Measurements from ENCODE around the gene OXTR. TPM values are rescaled to one million over a fixed set of nuclear protein-coding genes. Genes with fewer than 3 reads are reported as not detected.

Gene OXTR
- 0.16 TPM for total RNA-seq

DNA sequence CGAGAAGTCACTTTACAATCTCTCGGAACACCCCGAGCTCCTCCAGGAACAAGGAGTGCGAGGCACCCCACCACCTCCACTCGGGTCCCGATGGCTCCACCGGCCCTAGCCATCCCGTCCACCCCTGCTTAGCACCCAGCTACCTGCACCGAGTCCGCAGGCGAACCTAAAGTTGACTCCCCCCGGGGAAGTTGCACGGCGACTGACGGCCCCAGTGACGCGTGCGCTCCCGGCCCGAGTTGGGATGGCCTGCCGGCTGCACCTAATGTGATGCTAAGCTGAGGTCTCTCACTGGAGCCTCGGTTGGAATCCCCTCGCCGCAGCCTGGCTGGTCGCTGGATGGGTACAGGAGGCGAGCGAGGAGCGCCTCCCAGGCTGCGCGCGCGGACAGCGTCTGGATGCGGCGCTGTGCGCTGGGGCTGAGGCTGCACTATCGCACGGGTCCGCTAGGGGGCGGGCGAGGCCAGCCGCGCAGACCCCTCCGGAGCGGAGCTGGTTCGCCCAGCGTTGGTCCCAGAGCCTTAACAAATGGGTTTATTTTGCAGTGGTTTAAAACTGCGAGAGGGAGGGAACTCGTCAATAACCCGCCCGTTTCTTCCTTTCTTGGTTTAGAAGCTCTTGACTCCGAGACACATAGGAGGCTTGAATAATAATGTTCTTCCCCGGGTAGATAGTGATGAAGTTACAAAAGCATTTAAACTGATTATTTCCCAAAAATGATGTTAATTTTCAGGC is at the start of gene OXTR:
TSS of gene OXTR (minus strand) at position 526 of the 735 bp plus-strand sequence. CDS start 1,426 bp downstream, outside the sequence.
- ATAC-seq, result peak; percentile 90

DNA sequence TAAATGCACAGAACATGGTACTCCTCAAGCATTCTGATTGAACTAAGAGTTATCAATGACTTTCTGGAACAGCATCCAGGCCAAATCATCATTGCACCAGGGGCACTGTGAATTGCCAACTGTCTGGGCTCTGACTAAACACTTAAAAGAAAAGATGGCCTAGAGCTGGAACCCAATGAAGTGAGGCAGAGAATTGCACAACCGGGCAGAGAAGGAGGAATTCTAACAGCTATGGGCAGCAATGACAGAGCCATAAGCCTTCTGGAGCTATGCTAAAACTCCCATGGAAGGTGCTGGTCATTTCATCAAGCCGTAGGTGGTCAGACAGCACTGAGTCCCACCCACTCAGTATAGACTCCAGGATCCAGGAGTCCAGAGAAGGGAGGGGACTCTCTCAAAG is 48.1 kb upstream of the OXTR start:
- no peak for ATAC-seq

DNA sequence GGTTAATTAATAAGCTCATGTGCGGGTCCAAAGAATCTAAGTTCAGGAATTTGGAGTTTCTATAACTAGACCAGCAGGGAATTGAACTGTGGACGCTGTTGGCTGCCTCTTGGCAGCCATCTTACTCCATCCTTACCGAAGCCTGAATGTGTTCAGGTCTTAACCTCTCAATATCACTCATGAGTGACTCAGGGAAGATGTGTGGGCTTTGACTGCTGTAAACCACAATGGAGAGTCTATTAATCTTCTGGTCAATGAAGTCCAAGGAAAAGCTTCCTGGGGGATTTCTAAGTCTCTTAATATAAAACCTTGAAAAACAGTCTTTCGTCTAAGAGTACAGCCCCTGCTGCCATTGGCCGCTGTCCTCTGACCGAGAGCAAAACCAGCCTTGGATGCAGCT is 46.7 kb upstream of the OXTR start:
- no peak for ATAC-seq

DNA sequence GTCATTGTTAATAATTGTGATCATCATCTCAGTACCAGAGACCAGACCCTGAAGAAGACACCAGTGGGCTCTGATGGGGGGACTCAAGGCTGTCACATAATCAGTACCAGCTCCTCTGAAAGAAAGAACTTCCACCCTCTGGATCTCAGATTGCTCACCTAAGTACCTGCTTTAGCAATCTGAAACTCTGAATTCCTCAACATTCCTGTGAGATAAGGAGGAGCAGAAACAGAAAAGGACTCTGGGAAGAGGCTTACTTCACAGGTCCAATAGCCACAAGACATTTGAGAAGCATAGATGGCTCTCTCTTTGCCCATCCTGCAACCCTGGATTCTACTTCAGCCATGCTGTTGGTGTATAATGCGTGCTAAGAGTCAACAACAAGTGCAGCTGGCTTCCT is 44.0 kb upstream of the OXTR start:
- no peak for ATAC-seq

DNA sequence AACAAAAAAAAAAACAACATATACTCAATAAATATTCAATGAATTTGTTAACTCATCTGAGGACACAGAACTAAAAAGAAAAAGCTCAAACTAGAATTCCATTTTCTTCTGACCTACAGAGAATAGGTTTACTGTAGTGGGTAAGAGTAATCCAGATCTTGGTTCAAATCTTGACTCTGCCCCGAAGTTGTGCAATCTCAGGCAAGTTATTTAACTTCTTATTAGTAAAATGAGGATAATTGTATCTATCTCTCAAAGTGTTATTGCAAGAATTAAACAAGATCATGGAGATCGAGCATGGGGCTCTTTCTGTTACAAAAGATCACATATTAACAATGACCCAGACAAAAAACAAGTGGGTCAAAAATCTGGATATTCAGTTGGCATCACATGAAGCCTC is 41.1 kb upstream of the OXTR start:
- ATAC-seq, result no peak

DNA sequence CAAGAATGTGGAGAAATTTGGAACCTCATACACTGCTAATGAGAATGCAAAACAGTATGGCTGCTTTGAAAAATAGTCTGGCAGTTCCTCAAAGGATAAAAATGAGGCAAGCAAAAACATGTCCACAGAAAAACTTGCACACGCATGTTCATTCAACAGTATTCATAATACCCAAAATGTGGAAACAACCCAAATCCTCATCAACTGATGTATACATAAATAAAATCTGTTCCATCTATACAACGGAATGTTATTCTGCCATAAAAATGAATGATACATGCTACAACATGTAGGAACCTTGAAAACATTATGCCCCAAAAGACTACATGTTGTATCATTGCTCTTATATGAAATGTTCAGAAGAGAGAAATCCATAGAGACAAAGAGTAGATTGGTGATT is 36.4 kb upstream of the OXTR start:
- ATAC-seq, result no peak

DNA sequence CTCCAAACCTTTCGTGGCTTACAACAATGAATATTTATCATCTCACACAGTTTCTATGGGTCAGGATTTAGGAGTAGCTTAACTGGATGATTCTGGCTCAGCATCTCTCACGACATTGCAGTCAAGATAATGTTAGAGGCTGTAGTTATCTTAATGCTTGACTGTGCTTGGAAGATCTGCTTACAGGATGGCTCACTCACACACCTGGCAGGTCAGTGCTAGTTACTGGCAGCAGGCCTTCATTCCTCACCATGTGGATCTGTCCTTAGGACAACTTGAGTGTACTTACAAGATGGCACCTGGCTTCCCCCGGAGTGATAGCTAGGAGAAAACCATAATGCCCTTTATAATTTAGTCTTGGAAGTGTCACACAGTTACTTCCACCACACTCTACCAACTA is 32.8 kb upstream of the OXTR start:
- no peak for ATAC-seq

DNA sequence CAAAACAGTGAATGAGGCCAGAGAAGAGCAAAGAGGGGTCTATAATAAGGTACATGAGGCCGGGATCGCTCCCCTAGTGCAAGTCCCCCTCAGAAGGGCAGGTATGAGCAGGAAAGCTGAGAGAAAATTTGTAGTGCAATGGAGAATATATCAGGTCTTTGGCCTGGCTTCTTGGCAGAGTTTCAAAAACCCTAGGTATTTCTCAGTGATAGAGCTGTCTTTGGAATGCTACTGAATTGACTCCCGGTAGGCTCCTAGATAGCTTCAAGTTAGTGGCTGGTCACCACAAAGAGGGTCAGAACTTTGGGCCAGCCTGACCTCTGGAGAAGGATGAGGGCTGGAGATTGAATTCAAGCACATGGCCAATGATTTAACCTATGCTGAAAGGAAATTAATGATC is 30.6 kb upstream of the OXTR start:
- no peak for ATAC-seq

DNA sequence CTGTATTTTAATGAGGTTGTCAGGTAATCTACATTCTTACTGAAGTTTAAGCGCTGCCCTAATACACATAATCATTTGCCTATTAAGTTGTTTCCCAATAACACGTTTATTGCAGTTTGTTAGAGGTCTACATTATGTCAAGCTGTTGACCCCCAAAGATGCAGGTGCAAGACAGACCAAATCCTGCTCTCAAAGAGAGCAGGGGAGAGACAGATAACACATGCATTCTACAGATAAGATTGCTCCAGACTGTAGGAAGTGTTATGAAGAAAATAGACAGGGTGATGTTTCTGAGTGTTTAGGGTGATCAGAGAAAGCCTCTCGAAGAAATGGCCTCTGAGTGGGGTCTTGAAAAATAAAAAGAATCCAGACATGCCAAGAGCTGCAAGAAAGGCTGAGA is 24.8 kb upstream of the OXTR start:
- no peak for ATAC-seq

DNA sequence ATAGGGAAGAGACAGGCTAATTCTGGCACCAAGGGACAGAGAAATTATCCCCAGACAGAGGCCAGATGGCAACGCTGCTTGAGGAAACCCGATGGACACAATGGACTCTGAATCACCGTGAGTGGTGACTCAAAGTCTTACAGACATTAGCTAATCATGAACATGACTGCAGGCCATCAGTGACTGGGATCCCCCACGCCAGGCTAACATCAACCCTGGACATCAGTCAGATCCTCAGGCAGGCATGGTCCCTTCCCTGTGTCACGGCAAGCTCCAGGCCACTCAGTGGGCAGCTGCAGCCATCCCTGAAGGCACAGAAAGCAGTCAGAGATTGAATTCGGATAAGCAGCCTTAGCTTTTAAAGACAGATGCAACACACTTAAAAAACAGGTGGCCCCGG is 23.8 kb upstream of the OXTR start:
- ATAC-seq, result no peak

DNA sequence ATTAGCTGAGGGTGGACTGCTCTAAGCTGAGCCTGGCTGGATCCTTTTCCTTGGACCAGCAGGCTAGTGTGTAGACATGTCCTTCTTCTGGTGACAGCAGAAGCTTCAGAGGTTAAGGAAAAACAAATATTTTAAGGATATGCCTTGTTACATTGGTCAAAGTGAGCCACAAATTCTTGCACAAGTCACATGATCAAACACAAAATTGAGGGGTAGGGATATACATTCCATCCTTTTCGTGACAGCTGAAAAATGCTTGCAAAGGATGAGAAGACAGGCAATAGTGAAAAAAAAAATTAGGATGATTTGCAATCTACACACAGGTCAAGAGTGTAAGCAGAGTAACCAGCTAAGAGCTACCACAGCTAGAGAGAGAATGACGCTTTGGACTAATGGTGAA is 21.1 kb upstream of the OXTR start:
- ATAC-seq, result no peak

DNA sequence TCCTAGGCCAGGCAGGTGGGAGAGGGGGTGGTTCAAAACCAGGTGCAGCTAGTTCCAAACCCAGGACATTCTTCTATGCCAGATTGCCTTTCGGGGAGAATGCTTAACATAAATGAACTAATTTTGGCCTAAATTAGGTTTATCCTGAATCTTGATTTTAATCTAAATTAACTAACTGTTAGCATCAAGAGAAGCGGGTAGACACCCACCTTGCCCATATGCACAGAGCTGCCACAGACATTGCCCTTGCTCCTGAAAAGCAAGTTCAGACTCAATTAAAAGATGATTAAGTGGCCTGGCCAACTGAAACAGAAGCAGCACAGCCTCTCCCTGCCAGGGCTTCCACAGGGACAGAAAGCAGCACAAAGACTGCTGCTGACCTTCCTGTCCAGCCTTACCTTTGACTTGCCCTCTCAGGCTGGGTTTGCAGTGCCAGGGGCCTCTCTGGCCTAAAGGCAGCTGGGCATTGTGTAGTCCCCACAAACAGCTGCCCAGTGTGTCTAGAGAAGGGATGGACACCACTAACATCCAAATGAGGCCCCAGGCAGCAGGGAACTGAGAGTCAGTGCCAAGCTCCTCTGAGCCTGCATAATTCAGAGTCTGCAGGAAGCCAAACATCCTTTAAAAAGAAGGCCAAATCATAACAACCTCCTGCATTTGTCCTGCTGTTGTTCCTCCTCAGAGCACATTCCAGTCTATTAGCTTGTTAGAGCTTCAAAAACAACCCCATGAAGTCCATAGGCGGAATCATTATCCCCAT is 15.4 kb upstream of the OXTR start:
- ATAC-seq, result no peak

DNA sequence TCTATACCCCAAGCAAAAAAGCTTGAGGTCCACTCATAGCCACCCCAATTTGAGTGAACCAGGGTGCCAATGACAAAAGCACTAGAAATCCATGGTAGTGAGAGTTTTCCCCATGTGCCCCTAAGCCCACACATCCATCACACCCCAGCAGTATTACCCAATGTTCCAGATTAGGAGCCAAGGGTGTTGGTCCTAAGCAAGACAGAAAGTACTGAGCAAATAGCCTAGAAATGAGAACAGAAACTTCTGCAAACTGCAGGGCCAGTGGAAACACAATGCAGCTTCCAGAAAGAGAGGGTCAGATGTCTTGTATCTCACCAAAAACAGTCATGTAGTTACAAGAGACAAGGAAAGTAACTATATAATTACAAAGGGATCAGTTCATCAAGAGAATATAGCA is 10.9 kb upstream of the OXTR start:
- no peak for ATAC-seq

DNA sequence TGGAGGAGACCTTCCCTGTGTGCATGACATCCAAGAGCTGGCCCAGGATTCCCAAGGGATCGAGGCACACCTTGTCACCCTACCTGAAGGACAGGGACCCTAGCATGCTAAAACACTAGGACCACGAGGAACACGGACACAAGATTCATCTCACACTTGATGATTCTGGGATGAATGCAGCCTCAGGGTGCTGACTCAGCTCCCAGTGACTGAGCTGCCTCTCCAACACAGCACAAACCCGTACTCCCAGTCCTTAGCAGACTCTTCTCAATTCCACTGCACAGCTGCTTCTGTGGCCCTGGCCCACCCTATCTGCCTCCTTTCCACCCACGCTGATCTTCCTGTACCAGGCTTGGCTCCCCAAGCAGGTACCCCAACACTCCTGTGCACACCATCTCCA is 9.1 kb upstream of the OXTR start:
- ATAC-seq, result peak; percentile 43

DNA sequence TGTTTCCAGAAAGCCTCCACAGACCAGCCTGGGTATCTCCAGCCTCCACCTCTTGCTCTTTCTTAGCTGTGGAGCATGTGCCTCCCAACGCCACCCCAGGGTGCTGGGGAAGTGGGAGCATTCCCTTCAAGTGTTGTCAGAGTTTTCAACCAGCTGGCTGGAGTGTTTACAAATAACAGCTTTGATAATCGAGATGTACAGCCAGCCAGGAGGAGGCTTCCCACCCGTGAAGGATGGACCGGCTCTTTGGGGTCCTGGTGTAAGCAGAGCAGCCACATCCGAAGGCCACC is 8.5 kb upstream of the OXTR start:
- no peak for ATAC-seq

DNA sequence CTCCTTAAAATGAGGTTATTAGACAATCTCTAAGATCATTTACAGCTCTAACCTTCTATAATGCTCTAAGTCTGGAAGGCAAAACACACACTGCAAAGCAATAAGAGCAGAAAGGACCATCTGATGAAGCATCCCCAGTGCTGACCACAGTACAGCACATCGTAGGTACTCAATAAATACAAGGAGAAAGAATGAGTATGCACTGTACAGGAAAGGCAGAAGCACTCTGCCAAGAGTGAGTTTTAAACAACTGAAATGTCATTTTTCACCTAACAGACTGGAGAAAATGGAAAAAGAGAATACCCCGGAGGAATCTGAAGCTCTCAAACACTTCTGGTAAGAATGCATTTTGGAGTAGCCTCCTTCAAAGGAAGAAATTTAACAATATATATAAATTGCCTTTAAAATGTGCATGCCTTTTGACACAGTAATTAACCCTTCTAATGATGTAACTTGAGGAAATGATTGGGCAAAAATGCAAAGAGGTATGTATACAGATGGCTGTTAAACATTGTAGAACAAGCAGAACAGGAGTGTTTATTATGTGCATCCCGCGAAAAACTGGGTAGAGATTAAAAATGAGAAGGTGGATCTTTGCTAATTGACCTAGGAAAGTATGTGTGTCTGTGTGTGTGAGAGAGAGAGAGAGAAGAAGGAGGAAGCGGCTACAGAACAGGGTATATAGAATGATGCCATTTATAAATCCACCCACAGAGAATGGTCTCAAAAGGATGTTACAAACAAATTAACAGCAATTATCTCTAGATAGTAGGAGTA is 8.0 kb upstream of the OXTR start:
- no peak for ATAC-seq

DNA sequence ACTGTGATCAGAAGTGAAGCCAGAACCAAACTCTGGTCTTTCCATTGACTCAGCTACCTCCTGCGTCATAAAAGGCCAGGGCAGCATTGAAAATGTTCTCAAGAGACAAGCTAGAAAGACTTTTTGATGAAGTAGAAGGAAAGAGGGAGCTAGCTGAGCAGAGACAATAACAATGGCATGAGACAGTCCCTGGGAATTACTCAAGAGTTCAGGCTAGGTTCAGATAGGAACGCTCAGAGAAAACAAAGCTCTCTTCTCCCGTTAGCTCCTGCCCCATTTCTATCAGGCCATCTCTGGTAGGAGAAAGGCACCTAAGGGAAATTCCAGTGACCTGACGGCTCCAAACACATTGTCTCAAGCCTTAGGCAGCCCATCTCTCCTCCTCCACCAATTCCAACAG is 7.0 kb upstream of the OXTR start:
- ATAC-seq, result no peak

DNA sequence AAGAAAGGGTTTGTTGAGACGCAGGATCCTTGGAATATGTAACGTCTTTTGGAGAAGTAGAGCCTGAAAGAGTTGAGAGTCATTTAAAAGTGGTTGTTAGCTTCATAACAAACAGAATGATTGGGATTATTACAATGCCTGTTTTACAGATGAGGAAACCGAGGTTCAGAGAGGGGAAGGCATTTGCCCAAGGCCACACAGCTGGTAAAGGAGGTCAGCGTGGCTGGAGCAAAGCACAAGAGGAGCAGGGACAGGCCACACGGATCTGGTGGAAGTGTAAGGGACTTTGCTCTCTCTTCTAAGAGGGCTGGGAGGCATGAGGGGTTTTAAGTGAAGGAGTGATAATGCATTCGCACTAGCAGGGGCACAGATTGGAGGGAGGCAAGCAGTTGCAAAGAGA is 6.2 kb upstream of the OXTR start:
- ATAC-seq, result no peak

DNA sequence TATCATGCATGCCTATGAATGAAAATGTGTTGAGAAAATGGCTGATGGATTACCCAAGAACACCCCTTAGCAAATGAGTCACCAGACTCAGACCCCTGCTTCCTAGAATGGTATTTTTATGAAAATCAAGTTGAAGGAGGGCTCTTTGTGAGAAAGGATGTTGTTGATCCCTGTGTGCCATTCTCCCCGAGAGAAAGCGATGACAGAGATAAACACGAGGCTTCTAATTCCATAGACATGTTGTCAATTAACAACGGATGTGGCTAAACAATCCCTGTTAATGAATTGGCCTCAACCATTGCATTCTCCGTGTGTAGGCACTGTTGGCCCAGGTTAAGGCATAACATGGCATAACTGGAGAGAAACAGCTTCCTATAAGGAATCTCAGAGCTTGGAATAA is 5.8 kb upstream of the OXTR start:
- ATAC-seq, result no peak

DNA sequence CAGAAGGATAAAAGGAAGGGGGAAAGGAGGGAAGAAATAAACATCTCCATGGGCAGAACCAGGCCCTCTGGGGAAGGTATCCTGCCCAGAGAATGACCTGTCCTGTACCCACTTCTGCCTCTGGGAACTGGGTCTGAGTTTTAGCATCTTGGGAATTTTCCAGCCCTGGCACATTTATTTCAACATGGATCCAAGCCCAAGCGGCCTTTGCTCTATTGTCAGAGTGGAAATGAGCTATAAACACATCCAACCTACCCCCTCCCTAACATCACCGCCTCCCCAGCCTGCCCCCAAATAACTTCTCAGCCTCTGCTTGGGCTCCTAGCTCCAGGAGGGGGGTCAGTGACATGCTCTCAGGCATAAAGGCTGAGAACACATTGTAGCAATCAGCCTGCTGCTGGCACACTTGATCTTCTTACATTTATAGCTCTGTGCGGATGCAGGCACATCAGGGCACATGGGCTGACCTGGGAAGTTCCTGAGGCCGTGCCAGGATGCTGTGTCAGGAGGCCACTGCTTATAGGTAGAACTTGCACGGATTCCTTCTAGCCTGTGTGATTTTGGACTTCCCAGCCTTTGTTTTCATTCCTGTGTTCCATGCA is 4.6 kb upstream of the OXTR start:
- no peak for ATAC-seq

DNA sequence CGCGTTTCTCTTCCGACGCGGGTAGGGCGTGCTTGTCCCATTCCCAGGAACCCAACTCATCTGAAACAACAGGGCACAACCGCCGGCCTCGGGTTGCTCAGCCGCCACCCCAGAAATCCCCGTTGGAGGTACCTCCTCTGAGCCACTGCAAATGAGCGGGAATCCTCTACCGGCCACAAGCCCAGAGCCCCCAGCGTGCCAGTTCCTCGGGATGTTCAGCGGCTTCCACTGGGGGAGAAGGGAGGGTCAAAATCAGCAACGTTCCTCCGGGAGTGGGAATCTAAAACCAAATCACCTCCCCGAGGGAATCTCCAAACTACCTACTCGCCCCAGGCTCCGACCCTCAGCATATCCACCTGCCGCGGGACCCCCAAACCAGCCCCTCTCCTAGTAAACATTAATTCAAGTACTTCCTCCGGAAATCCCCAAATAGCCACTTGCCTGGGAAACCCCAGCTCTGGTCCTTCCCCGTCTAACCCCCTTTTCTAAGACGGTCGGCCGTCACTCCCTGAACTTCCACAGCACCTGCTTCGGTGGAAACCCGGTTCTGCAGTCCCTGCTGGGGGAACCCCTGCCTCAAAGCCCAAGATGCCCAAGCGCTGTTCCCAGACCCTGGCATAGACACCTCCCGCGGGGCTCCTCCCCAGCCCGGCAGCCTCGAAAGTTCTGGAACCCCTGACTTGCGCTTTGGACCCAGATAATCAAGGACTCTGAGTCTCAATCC is 887 bp downstream of the OXTR start:
- no peak for ATAC-seq

DNA sequence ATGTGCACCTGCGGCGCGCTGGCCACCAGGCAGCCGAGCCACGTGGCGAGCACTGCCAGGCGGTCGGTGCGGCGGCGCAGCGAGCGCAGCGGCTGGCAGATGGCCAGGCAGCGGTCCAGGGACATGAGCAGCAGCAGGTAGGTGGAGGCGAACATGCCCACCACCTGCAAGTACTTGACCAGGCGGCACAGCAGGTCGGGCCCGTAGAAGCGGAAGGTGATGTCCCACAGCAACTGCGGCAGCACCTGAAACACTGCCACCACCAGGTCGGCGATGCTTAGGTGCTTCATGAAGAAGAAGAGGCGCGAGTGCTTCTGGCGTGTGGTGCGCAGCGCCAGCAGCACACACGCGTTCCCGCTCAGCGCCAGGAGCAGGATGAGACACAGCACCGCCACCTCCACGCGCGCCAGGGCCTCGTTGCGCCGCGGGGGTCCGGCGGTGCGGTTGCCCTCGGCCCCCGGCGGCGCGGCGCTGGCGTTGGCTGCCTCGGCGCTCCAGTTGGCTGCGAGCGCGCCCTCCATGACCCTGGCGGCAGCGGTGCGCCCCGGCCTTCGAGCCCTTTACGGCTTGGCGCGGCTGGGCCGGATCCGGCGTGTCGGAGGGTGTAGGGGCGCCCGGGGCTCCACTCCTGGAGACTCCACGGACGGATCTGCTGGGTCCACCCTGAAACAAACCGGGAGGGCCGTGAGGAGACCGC is 1.6 kb downstream of the OXTR start:
- ATAC-seq, result peak; percentile 57
